Endothelial cell of umbilical vein (primary cell): Measurements from ENCODE around the gene TSTD1. TPM values are rescaled to one million over a fixed set of nuclear protein-coding genes. Genes with fewer than 3 reads are reported as not detected.
A peak's percentile ranks its signal among the peaks of the same experiment; 100 is the strongest.

Experiments
- BruUV-seq: library from RNA; stranded (reverse); fragments of 400-500 nt; replicated peaks from 2 replicates; lab custom pipeline; 2021; lab: Mats Ljungman, UMichigan
- CTCF ChIA-PET: fragments of 300-600, 350-600 bp; sonication (Branson Sonifier 250); formaldehyde crosslinking; loops from one replicate; lab custom pipeline; 2021; ENCODE audit warnings: antibody characterized with exemption, inconsistent platforms; lab: Charles Lee
- POLR2A ChIA-PET: fragments of 300-600, 350-600 bp; sonication (Branson Sonifier 250); formaldehyde crosslinking; loops from one replicate; lab custom pipeline; 2021; ENCODE audit warnings: antibody characterized with exemption, inconsistent platforms; lab: Charles Lee
- DNase-seq: peaks from one replicate; pipeline ENCODE4 v3.0.0-alpha.2; 2011; ENCODE audit warnings: low read depth, low spot score
- FAIRE-seq: peaks from 2 replicates; lab custom pipeline; 2011; peaks lifted over from hg19 to GRCh38; lab: Jason Lieb, UNC
- H2AFZ ChIP-seq: 2 replicates; pipeline ENCODE4 v1.6.0; 2012; ENCODE audit warnings: low read depth, low read length, control low read depth, inconsistent platforms
- H3K27ac ChIP-seq: 2 replicates; pipeline ENCODE4 v1.5.1; 2011; ENCODE audit warnings: low read depth, mild to moderate bottlenecking, control low read depth, low read length, moderate library complexity; ENCODE audit not compliant: insufficient read depth
- H3K27me3 ChIP-seq, 2 experiments: 2 replicates each; pipeline versions ENCODE4 v1.6.0 to v1.6.1; 2011; ENCODE audit warnings: low read length in 2 of 2, mixed read lengths in 1 of 2; ENCODE audit not compliant: control insufficient read depth in 2 of 2, insufficient read depth in 2 of 2
- H3K36me3 ChIP-seq, 2 experiments: 2 replicates in 1 of 2; 3 replicates in 1 of 2; pipeline ENCODE4 v1.5.1; 2011; ENCODE audit warnings: low read length in 2 of 2, mild to moderate bottlenecking in 1 of 2, moderate library complexity in 1 of 2; ENCODE audit not compliant: control insufficient read depth in 2 of 2, insufficient read depth in 2 of 2; ENCODE audit errors: extremely low read depth in 1 of 2
- H3K4me1 ChIP-seq: 3 replicates; pipeline ENCODE4 v1.5.1; 2011; ENCODE audit warnings: mild to moderate bottlenecking, low read length; ENCODE audit not compliant: control insufficient read depth, insufficient read depth; ENCODE audit errors: extremely low read depth
- H3K4me2 ChIP-seq: 2 replicates; pipeline ENCODE4 v1.6.1; 2011; ENCODE audit warnings: low read length, control low read depth, mixed read lengths; ENCODE audit not compliant: insufficient read depth
- H3K4me3 ChIP-seq, 3 experiments: fragments of 200-600 bp in 1 of 3; sonication (generic), shearing (Covaris generic) in 1 of 3; replicated peaks in 1 of 3; 2 replicates each; pipeline ENCODE4 v1.5.1; 2011 to 2016; ENCODE audit warnings: control low read depth in 3 of 3, low read length in 3 of 3, mild to moderate bottlenecking in 2 of 3, inconsistent platforms in 1 of 3, low read depth in 1 of 3, moderate library complexity in 1 of 3; ENCODE audit not compliant: insufficient read depth in 1 of 3
- H3K79me2 ChIP-seq: 2 replicates; pipeline ENCODE4 v1.6.0; 2012; ENCODE audit warnings: low read length, inconsistent platforms; ENCODE audit not compliant: control insufficient read depth, insufficient read depth
- H3K9ac ChIP-seq: replicated peaks from 2 replicates; pipeline ENCODE3; 2011; ENCODE audit warnings: low read length, control low read depth; ENCODE audit not compliant: insufficient read depth; ENCODE audit errors: extremely low read depth
- H3K9me1 ChIP-seq: replicated peaks from 3 replicates; pipeline ENCODE4 v1.6.0; 2011; ENCODE audit warnings: mild to moderate bottlenecking, low read length; ENCODE audit not compliant: control insufficient read depth, insufficient read depth; ENCODE audit errors: extremely low read depth
- H3K9me3 ChIP-seq: replicated peaks from 2 replicates; pipeline ENCODE4 v1.5.1; 2012; ENCODE audit warnings: low read length, inconsistent platforms; ENCODE audit not compliant: control insufficient read depth, insufficient read depth
- H4K20me1 ChIP-seq: replicated peaks from 2 replicates; pipeline ENCODE3; 2011; ENCODE audit warnings: mild to moderate bottlenecking, low read length; ENCODE audit not compliant: control insufficient read depth, insufficient read depth; ENCODE audit errors: extremely low read depth
- EZH2 ChIP-seq: IDR thresholded peaks from 2 replicates; pipeline ENCODE4 v1.6.1; 2012; ENCODE audit warnings: borderline replicate concordance, low read depth, mild to moderate bottlenecking, moderate library complexity, low read length, inconsistent platforms; ENCODE audit not compliant: severe bottlenecking
- FOS ChIP-seq: IDR thresholded peaks from 2 replicates; pipeline ENCODE4 v1.6.1; 2011; ENCODE audit warnings: mild to moderate bottlenecking, low read length, moderate library complexity, borderline replicate concordance; ENCODE audit not compliant: insufficient read depth
- GATA2 ChIP-seq: IDR thresholded peaks from 2 replicates; pipeline ENCODE4 v1.7.0; 2011; ENCODE audit warnings: low read depth, mild to moderate bottlenecking, moderate library complexity, mixed read lengths, low read length; ENCODE audit not compliant: insufficient read length, insufficient read depth
- JUN ChIP-seq: IDR thresholded peaks from 2 replicates; pipeline ENCODE4 v1.6.1; 2011; ENCODE audit warnings: borderline replicate concordance, low read depth; ENCODE audit not compliant: insufficient read length, insufficient read depth
- MAX ChIP-seq: IDR thresholded peaks from 2 replicates; pipeline ENCODE4 v1.6.1; 2011; ENCODE audit not compliant: insufficient read depth, insufficient read length
- MYC ChIP-seq: IDR thresholded peaks from one replicate; pipeline ENCODE4 v1.6.1; 2011; ENCODE audit warnings: mild to moderate bottlenecking, low read depth, low read length
- POLR2A ChIP-seq: IDR thresholded peaks from 2 replicates; pipeline ENCODE4 v1.6.1; 2012; ENCODE audit warnings: low read depth, mild to moderate bottlenecking, control low read depth, low read length
- POLR2AphosphoS5 ChIP-seq: IDR thresholded peaks from 2 replicates; pipeline ENCODE4 v1.6.1; 2012; ENCODE audit warnings: low read depth, mild to moderate bottlenecking, control low read depth, low read length, moderate library complexity; ENCODE audit not compliant: insufficient read depth
- dilution Hi-C: fragments of 300-500 bp; cut with MboI; formaldehyde crosslinking; loops from one replicate; pipeline ENCODE4 v1.15.0; 2019; ENCODE audit warnings: low sequenced_read_pairs; ENCODE audit not compliant: extremely low pct_ligation_motif_present
- intact Hi-C: fragments of 100-400 bp; cut with micrococcal nuclease; formaldehyde crosslinking; loops from one replicate; pipeline ENCODE4 v1.10.0; 2022
- polyA plus RNA-seq, 4 experiments: library from polyadenylated mRNA; depleted of rRNA in 3 of 4; stranded (reverse) in 3 of 4; unstranded in 1 of 4; fragments of >200 nt; gene quantifications; 2 replicates each; pipeline versions ENCODE4 v1.2.1 to v1.2.3, GENCODE V29; 2011 to 2012; ENCODE audit warnings: missing spikeins in 1 of 4
- total RNA-seq: library from RNA; stranded (reverse); gene quantifications from 2 replicates; pipeline ENCODE4 v1.2.3, GENCODE V29; 2021
- TF ChIP-seq, protein P1 (sequence below), 2 donors: IDR thresholded peaks; 1 replicate in 1 of 2; 2 replicates in 1 of 2; pipeline ENCODE4 v1.5.1; 2011; ENCODE audit warnings: low read length in 2 of 2, mild to moderate bottlenecking in 2 of 2, moderate library complexity in 2 of 2, control low read depth in 1 of 2, inconsistent platforms in 1 of 2, low read depth in 1 of 2; ENCODE audit not compliant: insufficient read depth in 1 of 2; ENCODE audit errors: extremely low read depth in 1 of 2

TSTD1 gene
- total and polyA plus RNA-seq, 2 donors (not counting 3 experiments of a cell fraction or from before 2014, with no cell fraction given), result 8.9 to 39.1 TPM

DNA sequence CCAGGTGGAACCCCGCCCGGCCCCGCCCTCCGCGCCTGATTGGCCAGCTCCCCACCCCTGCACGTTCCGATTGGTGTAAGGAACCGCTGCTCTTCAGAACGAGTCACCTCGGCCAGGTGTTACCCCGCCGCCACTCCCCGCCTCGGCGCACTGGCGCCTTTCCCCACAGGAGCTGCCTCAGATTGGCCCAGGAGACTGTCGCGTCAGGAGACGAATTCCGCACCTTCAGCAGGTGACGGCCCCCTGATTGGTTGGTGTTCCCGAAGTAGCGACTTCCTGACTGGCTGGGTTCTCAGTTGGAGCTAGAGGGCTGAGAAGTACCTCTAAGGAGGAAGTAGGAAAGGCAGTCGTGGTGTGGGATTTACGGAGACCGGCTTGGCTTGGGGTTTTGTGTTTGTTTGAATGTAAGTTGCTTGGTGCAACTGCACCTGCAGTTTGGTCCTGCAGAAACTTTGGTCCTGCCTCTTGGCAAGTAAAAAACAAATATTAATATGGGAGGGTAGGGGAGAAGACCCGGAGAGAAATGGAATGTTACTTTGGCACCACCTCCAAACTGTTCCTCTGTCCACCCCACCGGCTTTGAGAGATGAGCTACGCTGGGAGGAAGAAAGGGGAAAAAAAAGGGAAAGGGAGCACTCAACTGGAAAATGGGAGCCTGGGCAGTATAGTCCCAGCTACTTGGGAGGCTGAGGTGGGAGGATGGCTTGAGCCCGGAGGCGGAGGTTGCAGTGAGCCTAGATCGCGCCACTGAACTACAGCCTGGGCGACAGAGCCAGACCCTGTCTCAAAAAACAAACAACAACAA, 17.4 kb downstream of the TSTD1 start:
- Histone ChIP-seq H3K36me3 (no peaks in the 10 kb centered on the region), H3K4me3 (peak overlapping the region; percentile 70 to 87 (median 77)), H4K20me1 (no peaks in the 10 kb centered on the region), H3K9me1 (no peaks in the 10 kb centered on the region), H3K79me2 (peaks cover 22% of the 10 kb centered on the region), H3K4me1 (peaks cover 39% of the 10 kb centered on the region), H3K9me3 (no peaks in the 10 kb centered on the region), H3K27ac (no peak overlapping the region), H2AFZ (peak overlapping the region; percentile 93), H3K4me2 (peak overlapping the region; percentile 69), H3K9ac (peak overlapping the region; percentile 88), H3K27me3 (no peaks in the 10 kb centered on the region)
- peak; percentile 57 for FAIRE-seq
- no TSS peak for BruUV-seq
- dilution Hi-C loops (no loop called here), intact Hi-C loops (loop anchor here (1.0 to 10.0 kb wide), 3 partner anchors 8 to 363 kb away; no protein-coding TSS in a partner anchor)
- TF ChIP-seq MYC (no peak), EZH2 (no peak), MAX (no peak), FOS (no peak), JUN (no peak), GATA2 (no peak), POLR2AphosphoS5 (no peak), POLR2A (no peak)
- TF ChIP-seq, protein P1, sequence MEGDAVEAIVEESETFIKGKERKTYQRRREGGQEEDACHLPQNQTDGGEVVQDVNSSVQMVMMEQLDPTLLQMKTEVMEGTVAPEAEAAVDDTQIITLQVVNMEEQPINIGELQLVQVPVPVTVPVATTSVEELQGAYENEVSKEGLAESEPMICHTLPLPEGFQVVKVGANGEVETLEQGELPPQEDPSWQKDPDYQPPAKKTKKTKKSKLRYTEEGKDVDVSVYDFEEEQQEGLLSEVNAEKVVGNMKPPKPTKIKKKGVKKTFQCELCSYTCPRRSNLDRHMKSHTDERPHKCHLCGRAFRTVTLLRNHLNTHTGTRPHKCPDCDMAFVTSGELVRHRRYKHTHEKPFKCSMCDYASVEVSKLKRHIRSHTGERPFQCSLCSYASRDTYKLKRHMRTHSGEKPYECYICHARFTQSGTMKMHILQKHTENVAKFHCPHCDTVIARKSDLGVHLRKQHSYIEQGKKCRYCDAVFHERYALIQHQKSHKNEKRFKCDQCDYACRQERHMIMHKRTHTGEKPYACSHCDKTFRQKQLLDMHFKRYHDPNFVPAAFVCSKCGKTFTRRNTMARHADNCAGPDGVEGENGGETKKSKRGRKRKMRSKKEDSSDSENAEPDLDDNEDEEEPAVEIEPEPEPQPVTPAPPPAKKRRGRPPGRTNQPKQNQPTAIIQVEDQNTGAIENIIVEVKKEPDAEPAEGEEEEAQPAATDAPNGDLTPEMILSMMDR (IDR thresholded peaks at IDR 0.05; ENCODE audit: extremely low read depth in 1 of 2, insufficient read depth in 1 of 2, low read depth in 1 of 2, low read length in 2 of 2), result no peak
- CTCF ChIA-PET, result interaction anchor here (0.6 to 5.6 kb wide), 12 partner anchors 8 to 132 kb away, joined by 3 to 100 read pairs (median 4); partner anchors contain the start of genes KLHDC9 and UFC1
- POLR2A ChIA-PET, result interaction anchor here (0.6 to 2.5 kb wide), 4 partner anchors 24 to 137 kb away, joined by 4 to 19 read pairs (median 6); partner anchors contain the start of gene USF1
- peak; percentile 84 for DNase-seq
